Neural cell (in vitro differentiated cells): ENCODE measurements around the gene AP1S1. TPM values are rescaled to one million over a fixed set of nuclear protein-coding genes. Genes with fewer than 3 reads are reported as not detected.

Experiments used
- H2AFZ ChIP-seq: fragments of 200-600, 300-800 bp; sonication (generic), shearing (Covaris generic); 2 replicates; pipeline ENCODE4 v1.6.0; 2014; ENCODE audit warnings: low read depth, mild to moderate bottlenecking, antibody characterized with exemption, low read length, moderate library complexity
- H3F3A ChIP-seq: fragments of 200-600 bp; shearing (Covaris generic); 2 replicates; pipeline ENCODE4 v1.6.1; 2016; ENCODE audit warnings: mild to moderate bottlenecking, moderate library complexity, mixed read lengths, antibody characterized with exemption, low read length; ENCODE audit not compliant: insufficient read depth, poor library complexity, severe bottlenecking
- H3K27ac ChIP-seq: fragments of 200-600, 300-800 bp; sonication (generic), shearing (Covaris generic); 2 replicates; pipeline ENCODE4 v1.5.1; 2014; ENCODE audit warnings: mild to moderate bottlenecking, low read length, moderate library complexity
- H3K27me3 ChIP-seq: fragments of 300-800, 200-600 bp; sonication (generic), shearing (Covaris generic); 2 replicates; pipeline ENCODE4 v1.6.0; 2014; ENCODE audit warnings: mild to moderate bottlenecking, low read depth, low read length, moderate library complexity; ENCODE audit not compliant: insufficient read depth
- H3K36me3 ChIP-seq: fragments of 300-800, 200-600 bp; sonication (generic), shearing (Covaris generic); 2 replicates; pipeline ENCODE4 v1.5.1; 2014; ENCODE audit warnings: mild to moderate bottlenecking, antibody characterized with exemption, low read length, moderate library complexity; ENCODE audit not compliant: insufficient read depth
- H3K4me2 ChIP-seq: fragments of 300-800, 200-600 bp; sonication (generic), shearing (Covaris generic); 2 replicates; pipeline ENCODE4 v1.6.0; 2014; ENCODE audit warnings: mild to moderate bottlenecking, low read length
- H3K4me3 ChIP-seq: fragments of 300-800, 200-600 bp; sonication (generic), shearing (Covaris generic); 2 replicates; pipeline ENCODE4 v1.5.1; 2014; ENCODE audit warnings: mild to moderate bottlenecking, low read length, moderate library complexity
- H3K79me2 ChIP-seq: fragments of 200-600 bp; shearing (Covaris generic); replicated peaks from 2 replicates; pipeline ENCODE4 v1.6.0; 2014; ENCODE audit warnings: mild to moderate bottlenecking, low read length, moderate library complexity; ENCODE audit not compliant: insufficient read depth
- H3K9ac ChIP-seq: fragments of 300-800, 200-600 bp; sonication (generic), shearing (Covaris generic); 2 replicates; pipeline ENCODE4 v1.6.1; 2016; ENCODE audit warnings: mild to moderate bottlenecking, low read length, mixed read lengths
- H3K9me2 ChIP-seq: fragments of 200-600 bp; shearing (Covaris generic); 2 replicates; pipeline ENCODE4 v1.6.1; 2016; ENCODE audit warnings: mild to moderate bottlenecking, low read length, mixed read lengths; ENCODE audit not compliant: insufficient read depth
- H3K9me3 ChIP-seq: fragments of 200-600, 300-800 bp; sonication (generic), shearing (Covaris generic); 2 replicates; pipeline ENCODE4 v1.6.1; 2016; ENCODE audit warnings: mild to moderate bottlenecking, mixed run types, low read length, moderate library complexity, mixed read lengths
- H4K20me1 ChIP-seq: fragments of 200-600 bp; shearing (Covaris generic); 2 replicates; pipeline ENCODE4 v1.6.1; 2016; ENCODE audit warnings: mild to moderate bottlenecking, mixed run types; ENCODE audit not compliant: insufficient read depth
- CTCF ChIP-seq: fragments of 450-650 bp; IDR thresholded peaks from 2 replicates; pipeline ENCODE4 v1.5.1; 2014; ENCODE audit warnings: antibody characterized with exemption, mild to moderate bottlenecking, moderate library complexity; ENCODE audit not compliant: poor library complexity, severe bottlenecking
- EP300 ChIP-seq: fragments of 450-650 bp; conservative IDR thresholded peaks from 2 replicates; pipeline ENCODE4 v1.6.1; 2014; ENCODE audit warnings: antibody characterized with exemption, mild to moderate bottlenecking, moderate library complexity; ENCODE audit not compliant: poor library complexity, severe bottlenecking
- EZH2 ChIP-seq: fragments of 200-600, 300-800 bp; shearing (Covaris generic), sonication (generic); IDR thresholded peaks from 2 replicates; pipeline ENCODE4 v1.6.1; 2014; ENCODE audit warnings: antibody characterized with exemption, low read length, borderline replicate concordance, mild to moderate bottlenecking; ENCODE audit not compliant: insufficient read depth, poor library complexity, severe bottlenecking
- MXI1 ChIP-seq: fragments of 450-650 bp; conservative IDR thresholded peaks from 2 replicates; pipeline ENCODE4 v1.6.1; 2014; ENCODE audit warnings: antibody characterized with exemption, mild to moderate bottlenecking; ENCODE audit not compliant: poor library complexity, severe bottlenecking
- POLR2AphosphoS5 ChIP-seq: IDR thresholded peaks from 2 replicates; pipeline ENCODE4 v1.6.1; 2012
- RAD21 ChIP-seq: fragments of 450-650 bp; conservative IDR thresholded peaks from 2 replicates; pipeline ENCODE4 v1.6.1; 2014; ENCODE audit warnings: antibody characterized with exemption, mild to moderate bottlenecking, moderate library complexity
- REST ChIP-seq: IDR thresholded peaks from 2 replicates; pipeline ENCODE4 v1.6.1; 2012; ENCODE audit warnings: borderline replicate concordance
- SMC3 ChIP-seq: fragments of 450-650 bp; conservative IDR thresholded peaks from 2 replicates; pipeline ENCODE4 v1.6.1; 2014; ENCODE audit warnings: antibody characterized with exemption, mild to moderate bottlenecking, moderate library complexity; ENCODE audit not compliant: poor library complexity
- TAF1 ChIP-seq: IDR thresholded peaks from 2 replicates; pipeline ENCODE4 v1.6.1; 2012; ENCODE audit warnings: low read depth
- polyA plus RNA-seq: library from polyadenylated mRNA; depleted of rRNA; stranded (reverse); fragments of >200 nt; gene quantifications from 2 replicates; pipeline ENCODE4 v1.2.3, GENCODE V29; 2014

AP1S1 gene
- polyA plus RNA-seq, 1 donor from 2014 or later: 344 TPM

- H3K79me2 ChIP-seq: no peaks in the 10 kb centered on the region
These were observed 14.3 kb downstream of the AP1S1 start for GRCh38 chr7:101168412-101169049.

More at GRCh38 chr7:101168412-101169049, 14.3 kb downstream of the AP1S1 start:
- Histone ChIP-seq H3K9ac (peak overlapping the region; percentile 93), H4K20me1 (no peaks in the 10 kb centered on the region), H3K4me3 (peak overlapping the region; percentile 94), H3K9me2 (no peaks in the 10 kb centered on the region), H2AFZ (no peak overlapping the region), H3K9me3 (no peaks in the 10 kb centered on the region), H3F3A (no peaks in the 10 kb centered on the region), H3K27ac (peak overlapping the region; percentile 93), H3K4me2 (no peak overlapping the region), H3K36me3 (no peaks in the 10 kb centered on the region), H3K27me3 (peaks cover 69% of the 10 kb centered on the region)
- no peak for TF ChIP-seq EZH2
- no peak for TF ChIP-seq MXI1
- no peak for TF ChIP-seq RAD21
- no peak for TF ChIP-seq EP300
- TF ChIP-seq CTCF: no peak
- TF ChIP-seq REST: no peak
- no peak for TF ChIP-seq TAF1
- no peak for TF ChIP-seq SMC3
- TF ChIP-seq POLR2AphosphoS5: no peak
